Ammon's horn (tissue), 1 donor: ENCODE data around the gene ANKRD9.

Experiments used
- DNase-seq: peaks from one replicate; pipeline ENCODE4 v3.0.0-alpha.2; 2016; ENCODE audit warnings: low spot score

ANKRD9 gene

DNA sequence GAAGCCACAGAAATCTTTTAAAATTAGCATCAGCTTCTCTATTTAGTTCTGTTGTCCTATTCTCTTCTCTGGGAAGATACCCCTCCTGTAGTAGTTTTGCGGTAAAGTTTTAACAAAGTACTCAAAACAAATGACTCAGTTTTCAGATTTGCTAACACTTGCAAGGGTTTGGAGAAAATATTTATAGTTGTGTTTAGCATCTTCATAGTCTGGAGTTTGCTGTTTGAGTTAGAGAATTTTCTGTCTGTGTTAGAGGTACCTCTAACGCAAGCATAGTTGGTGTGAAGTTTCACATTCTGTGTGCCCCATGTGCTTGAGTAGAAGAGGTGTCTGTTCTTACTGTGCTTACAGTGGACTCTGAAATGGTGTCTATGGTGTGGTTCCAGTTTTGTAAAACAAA lies 36.0 kb downstream of the ANKRD9 start:
- no peak for DNase-seq

GRCh38 chr14:102472791-102473150 lies 36.8 kb downstream of the ANKRD9 start:
- DNase-seq = no peak

GRCh38 chr14:102471921-102472790 lies 37.4 kb downstream of the ANKRD9 start:
- peak; percentile 29 for DNase-seq

GRCh38 chr14:102469261-102469660 lies 40.3 kb downstream of the ANKRD9 start:
- no peak for DNase-seq

DNA sequence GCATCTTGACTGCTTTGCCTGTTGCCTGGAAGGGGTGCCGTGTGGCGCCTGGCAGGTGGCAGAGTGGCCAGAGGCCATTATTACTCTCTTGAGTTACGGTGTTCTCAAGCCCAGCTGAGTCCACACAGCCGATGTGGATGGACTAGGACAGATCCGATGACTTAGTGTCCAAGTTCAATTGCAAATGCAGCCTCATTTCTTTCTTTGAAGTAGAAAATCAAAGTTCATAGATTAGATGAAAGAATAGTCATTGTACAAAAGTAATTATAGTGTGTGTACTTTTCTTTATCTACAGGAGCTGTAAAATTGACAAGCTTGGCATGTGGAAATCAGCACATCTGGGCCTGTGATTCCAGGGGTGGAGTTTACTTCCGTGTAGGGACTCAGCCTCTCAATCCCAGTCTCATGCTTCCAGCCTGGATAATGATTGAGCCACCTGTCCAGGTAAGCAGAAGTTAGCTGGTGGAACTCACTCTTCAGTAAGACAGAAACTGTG lies 44.7 kb downstream of the ANKRD9 start:
- DNase-seq = no peak

DNA sequence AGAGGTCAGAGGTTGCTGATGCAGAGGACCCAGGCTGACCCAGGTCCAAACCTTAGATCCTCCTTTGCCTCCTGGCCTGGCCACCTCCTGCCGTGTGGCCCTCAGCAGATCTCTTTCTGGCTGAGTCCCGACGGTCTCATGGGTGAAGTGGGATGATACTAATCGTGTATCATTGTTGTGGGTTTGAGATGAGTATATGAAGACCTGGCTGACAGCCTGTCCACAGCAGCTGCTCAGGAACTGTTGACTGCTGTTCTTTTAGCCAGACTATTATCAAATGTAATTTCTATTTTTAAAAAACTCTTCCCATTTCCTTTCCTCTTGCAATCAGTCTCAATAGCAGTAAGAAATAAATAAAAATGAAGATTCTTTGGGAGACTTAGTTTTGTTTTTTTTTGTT lies 45.6 kb downstream of the ANKRD9 start:
- DNase-seq = no peak

GRCh38 chr14:102462391-102462790 lies 47.2 kb downstream of the ANKRD9 start:
- DNase-seq = no peak

- peak; percentile 58 for DNase-seq
Observed at GRCh38 chr14:102461490-102462338, 47.9 kb downstream of the ANKRD9 start.

GRCh38 chr14:102457509-102457908 lies 52.1 kb downstream of the ANKRD9 start:
- DNase-seq = no peak

- DNase-seq = no peak
Observed at GRCh38 chr14:102454711-102455110, 54.9 kb downstream of the ANKRD9 start.

- DNase-seq = no peak
Observed at GRCh38 chr14:102452302-102452701, 57.3 kb downstream of the ANKRD9 start.
